GM11168 (cell line): ENCODE results near the gene SUGCT.
"Not testable (repeated sequence)": the region's sequence is repeated elsewhere in the genome, so short reads cannot be mapped to it uniquely, and the experiment has no call there.

Experiments
- in situ Hi-C: fragments of 300-500 bp; cut with MboI; formaldehyde crosslinking; loops from one replicate; pipeline ENCODE4 v1.12.0; 2022; ENCODE audit warnings: low sequenced_read_pairs; ENCODE audit not compliant: unreplicated experiment

Gene SUGCT

GRCh38 chr7:40374575-40374974 is 239.8 kb downstream of the SUGCT start:
- in situ Hi-C loops: no loop called here

DNA sequence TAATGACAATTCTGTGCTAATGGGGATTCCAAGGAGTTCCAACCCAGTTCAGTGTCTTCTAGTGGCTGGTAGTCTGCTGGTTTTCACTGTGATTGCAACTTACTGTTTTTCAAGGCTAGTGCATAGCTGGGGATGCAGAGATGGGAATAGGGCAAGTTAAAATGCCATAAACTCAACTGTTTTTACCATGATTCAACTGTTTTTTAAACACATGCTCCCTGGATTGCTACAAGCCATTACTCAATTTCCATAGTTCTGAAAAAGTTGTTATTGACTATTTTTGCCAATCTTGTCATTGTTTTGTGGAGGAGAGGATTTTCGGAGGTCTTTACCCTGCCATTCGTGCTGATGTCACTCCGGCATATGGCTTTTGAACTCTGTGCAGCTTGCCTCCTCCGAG is 245.3 kb downstream of the SUGCT start:
- in situ Hi-C loops: no loop called here

GRCh38 chr7:40382145-40382544 is 247.3 kb downstream of the SUGCT start:
- in situ Hi-C loops: no loop called here

DNA sequence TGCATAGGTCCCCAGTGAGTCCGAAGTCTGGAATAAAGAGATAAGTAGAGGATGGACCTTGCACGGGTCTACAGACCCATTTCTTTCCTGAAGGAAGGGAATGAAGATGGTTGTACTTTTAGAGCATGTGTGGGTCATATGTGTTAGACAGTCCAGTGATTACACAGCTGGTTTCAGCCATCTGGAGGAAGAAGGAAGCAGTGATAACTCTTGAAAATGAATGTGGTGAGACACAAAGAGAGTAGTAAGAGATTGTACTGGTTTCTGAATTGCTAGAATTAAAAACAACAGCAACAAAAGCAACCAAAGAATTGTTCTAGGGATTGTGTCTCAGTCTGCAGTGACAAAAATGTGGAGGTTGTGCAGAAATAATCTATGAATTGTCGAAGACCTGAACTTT is 258.9 kb downstream of the SUGCT start:
- in situ Hi-C loops: no loop called here

DNA sequence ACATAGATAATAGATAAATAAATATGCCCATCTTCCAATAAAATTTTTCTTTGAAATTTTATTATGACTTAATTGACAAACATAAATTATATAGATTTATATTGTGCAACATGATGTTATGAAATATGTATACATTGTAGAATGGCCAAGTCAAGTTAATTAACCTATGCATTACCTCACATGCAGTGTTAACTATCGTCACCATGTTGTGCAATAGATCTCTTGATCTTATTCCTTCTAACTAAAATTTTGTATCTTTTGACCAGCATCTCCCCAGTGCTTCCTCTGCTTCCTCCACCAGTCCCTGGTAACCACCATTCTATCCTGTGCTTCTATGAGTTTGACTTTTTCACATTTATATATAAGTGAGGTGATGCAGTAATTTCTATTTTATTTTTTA is 259.6 kb downstream of the SUGCT start:
- in situ Hi-C loops: no loop called here

- in situ Hi-C loops: no loop called here
Measured at GRCh38 chr7:40400525-40400924, 265.7 kb downstream of the SUGCT start.

- in situ Hi-C loops: no loop called here
Measured at GRCh38 chr7:40401406-40401805, 266.6 kb downstream of the SUGCT start.

DNA sequence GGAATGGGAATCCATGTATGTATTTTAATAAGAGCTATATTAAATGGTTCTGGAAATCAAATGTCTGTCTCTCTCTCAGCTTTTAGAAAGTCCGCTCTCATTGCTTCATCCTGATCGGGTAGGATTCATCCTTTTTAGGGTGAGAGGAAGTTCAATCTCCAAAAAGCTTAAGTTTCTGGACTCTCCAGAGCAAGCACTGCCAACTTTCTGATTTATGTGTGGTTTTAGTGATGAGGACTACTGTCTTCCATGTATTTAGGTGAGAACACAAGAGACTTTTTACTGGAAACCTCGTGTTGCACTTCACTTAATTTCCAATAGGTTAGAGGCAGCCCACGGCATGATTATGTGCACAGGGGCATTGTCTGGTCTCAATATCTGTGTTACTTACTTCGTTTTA is 267.9 kb downstream of the SUGCT start:
- in situ Hi-C loops: no loop called here

- in situ Hi-C loops: no loop called here
Measured at GRCh38 chr7:40403703-40404476, 269.1 kb downstream of the SUGCT start.

DNA sequence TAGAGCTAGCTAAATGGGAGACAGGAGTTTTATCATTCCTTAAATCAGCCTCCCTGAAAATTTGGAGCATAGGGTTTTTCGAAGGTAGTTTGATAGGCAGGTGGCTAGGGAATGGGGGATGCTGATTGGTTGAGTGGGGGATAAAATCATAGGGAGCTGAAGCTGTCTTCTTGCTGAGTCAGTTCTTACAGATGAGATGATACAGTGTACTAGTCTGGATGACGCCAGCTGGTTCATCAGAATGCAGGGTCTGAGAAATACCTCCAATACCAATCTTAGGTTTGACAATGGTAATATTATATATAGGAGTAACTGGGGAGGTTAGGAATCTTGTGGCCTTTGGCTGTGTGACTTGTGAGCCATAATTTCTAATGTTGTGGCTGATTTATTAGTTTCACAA is 271.2 kb downstream of the SUGCT start:
- in situ Hi-C loops: no loop called here

DNA sequence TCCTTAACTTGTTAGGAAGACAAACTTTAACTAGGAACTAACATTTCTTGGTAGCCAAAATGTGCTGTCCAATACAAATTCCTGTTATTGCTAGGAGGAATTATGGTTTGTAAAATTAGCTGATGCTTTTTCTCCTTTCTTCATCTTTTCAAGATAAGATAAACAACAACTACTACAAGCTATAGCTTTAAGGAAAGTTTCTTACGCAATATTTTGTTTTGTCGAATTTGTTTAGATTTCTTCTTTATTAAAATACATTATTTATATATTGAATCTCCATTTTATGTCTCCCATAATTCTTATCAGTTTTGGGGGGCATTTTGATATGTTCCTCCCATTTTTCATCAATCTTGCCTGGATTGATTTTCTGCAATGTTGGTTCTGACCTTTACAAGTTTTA is 277.5 kb downstream of the SUGCT start:
- in situ Hi-C loops: no loop called here

DNA sequence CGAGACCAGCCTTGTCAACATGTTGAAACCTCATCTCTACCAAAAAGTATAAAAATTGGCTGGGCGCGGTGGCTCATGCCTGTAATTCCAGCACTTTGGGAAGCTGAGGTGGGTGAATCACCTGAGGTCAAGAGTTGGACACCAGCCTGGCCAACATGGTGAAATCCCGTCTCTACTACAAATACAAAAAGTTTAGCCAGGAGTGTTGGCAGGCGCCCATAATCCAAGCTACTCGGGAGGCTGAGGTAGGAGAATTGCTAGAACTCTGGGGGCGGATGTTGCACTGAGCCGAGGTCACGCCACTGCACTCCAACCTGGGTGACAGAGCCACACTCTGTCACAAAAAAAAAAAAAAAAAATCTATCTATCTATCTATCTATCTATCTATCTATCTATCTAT is 279.9 kb downstream of the SUGCT start:
- in situ Hi-C loops: not testable (repeated sequence)

- in situ Hi-C loops: no loop called here
Measured at GRCh38 chr7:40418448-40418847, 283.6 kb downstream of the SUGCT start.

DNA sequence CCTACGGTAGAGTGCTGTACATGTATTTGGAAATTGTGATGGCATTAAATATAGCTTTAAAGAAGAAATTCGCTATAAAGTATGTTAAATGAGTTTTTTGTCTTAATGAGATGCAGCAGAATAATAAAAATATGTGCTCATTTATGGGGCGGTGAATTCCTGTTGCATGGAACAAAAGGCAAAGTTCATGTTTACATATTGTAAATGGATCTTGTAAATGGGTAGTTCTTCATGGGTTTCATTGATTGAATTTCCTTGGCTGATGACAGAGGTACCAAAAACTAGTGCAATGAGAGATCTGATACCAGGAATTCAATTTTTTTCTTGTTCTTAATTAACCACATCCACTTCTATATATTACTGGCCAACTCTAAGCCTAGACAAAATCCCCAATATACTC is 284.2 kb downstream of the SUGCT start:
- in situ Hi-C loops: no loop called here

DNA sequence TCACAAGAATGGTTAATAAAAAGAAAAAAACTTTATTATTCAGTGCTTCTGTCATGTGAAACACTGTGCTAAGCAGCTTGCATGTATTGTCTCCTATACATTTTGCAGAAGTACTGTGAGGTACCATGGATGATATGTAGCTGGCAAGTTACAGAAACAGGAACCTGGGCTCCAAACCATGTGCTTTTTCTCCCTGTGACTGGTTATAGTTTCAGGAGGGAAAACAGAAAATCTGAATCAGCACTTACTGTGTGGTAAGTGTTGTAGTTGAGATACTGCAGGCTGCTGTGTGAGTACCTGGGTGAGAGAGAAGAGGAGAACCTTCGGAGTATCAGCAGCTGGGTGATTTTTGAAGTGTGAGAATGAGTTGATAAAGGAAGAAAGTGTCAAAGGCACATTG is 285.0 kb downstream of the SUGCT start:
- in situ Hi-C loops: no loop called here

- in situ Hi-C loops: no loop called here
Measured at GRCh38 chr7:40421433-40421832, 286.6 kb downstream of the SUGCT start.

GRCh38 chr7:40425696-40426095 is 290.9 kb downstream of the SUGCT start:
- in situ Hi-C loops: no loop called here

DNA sequence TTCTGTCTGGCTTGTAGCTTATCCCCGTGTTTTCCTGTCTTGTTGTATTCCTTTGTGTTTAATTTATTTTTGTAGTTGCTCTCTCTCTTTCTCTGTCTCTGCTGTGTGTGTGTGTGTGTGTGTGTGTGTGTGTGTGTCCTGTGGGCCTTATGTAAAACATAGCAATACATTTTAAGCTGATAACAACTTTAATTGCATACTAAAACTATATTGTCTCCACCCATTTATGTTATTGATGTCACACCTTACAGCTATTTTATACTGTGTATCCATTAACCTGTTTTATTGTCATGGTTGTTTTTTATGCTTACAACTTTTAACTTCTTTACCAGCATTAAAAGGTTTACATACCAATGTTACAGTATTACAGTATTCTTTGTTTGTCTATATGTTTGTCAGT is 293.6 kb downstream of the SUGCT start:
- in situ Hi-C loops: no loop called here

- in situ Hi-C loops: no loop called here
Measured at GRCh38 chr7:40429826-40430225, 295.0 kb downstream of the SUGCT start.

- in situ Hi-C loops: no loop called here
Measured at GRCh38 chr7:40432046-40432445, 297.2 kb downstream of the SUGCT start.

GRCh38 chr7:40436710-40437109 is 301.9 kb downstream of the SUGCT start:
- in situ Hi-C loops: no loop called here

DNA sequence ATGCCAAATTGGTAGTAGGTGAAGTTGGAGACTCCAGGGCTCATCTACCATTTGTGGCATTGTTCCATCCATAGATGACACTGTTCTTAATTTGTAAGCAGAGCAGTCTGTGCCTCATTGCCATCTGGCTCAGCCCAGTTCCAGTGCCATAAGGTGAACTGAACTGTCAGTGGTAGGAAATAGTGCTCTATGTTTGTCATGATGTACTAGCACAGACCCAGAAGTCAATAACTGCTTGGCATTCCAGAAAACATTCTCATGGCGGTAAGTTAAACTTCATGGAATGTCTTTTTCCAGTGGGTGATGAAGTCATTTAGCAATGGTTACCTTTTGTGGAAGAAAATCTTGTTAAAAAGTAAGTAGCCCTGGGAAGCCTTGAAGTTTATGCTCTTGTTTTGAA is 302.7 kb downstream of the SUGCT start:
- in situ Hi-C loops: no loop called here
